Measurements from ENCODE around the gene GSG1L.

DNA sequence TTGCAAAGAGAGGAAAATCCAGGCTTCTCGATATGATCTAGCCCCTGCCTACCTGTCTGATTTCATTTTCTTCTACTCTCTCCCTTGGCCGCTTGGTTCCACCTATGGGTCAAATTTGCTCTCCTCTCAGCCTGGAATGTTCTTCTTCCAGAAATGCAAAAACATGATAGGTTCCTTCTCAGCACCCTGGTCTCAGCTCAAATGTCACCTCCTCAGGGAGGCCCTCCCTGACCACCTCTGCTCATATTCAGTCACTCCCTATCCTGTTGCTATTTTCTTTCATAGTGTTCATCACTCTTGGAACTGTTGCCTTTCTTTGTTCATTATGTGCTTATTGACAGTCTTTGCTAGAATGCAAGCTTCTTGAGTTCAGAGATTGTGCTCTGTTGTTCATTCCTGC lies 305.0 kb downstream of the GSG1L start:
- no peak for TF ChIP-seq EZH2 (IDR thresholded peaks at IDR 0.05; ENCODE audit: low read length)
- TF ChIP-seq, protein P1, sequence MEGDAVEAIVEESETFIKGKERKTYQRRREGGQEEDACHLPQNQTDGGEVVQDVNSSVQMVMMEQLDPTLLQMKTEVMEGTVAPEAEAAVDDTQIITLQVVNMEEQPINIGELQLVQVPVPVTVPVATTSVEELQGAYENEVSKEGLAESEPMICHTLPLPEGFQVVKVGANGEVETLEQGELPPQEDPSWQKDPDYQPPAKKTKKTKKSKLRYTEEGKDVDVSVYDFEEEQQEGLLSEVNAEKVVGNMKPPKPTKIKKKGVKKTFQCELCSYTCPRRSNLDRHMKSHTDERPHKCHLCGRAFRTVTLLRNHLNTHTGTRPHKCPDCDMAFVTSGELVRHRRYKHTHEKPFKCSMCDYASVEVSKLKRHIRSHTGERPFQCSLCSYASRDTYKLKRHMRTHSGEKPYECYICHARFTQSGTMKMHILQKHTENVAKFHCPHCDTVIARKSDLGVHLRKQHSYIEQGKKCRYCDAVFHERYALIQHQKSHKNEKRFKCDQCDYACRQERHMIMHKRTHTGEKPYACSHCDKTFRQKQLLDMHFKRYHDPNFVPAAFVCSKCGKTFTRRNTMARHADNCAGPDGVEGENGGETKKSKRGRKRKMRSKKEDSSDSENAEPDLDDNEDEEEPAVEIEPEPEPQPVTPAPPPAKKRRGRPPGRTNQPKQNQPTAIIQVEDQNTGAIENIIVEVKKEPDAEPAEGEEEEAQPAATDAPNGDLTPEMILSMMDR (optimal IDR thresholded peaks at IDR 0.05 in 1 of 3, IDR thresholded peaks at IDR 0.05 in 1 of 3, conservative IDR thresholded peaks at IDR 0.05 in 1 of 3; ENCODE audit: extremely low read depth in 1 of 3, insufficient read depth in 2 of 3, low read length in 3 of 3) = no peak

Measured in keratinocyte (primary cell).